ENCODE measurements around the gene IL3RA.

GRCh38 chrX:1336948-1337779 is 579 bp downstream of the IL3RA start:
- no peak for TF ChIP-seq CTCF (optimal IDR thresholded peaks at IDR 0.05 in 1 of 3, IDR thresholded peaks at IDR 0.05 in 1 of 3, conservative IDR thresholded peaks at IDR 0.05 in 1 of 3; ENCODE audit: extremely low read depth in 1 of 3, insufficient read depth in 2 of 3, low read length in 3 of 3)
- no peak for TF ChIP-seq EZH2 (IDR thresholded peaks at IDR 0.05; ENCODE audit: low read length)
